OCI-LY1 (cell line): ENCODE data around the gene DPH6.
A peak's percentile ranks its signal among the peaks of the same experiment; 100 is the strongest.

Experiments used
- H2AFZ ChIP-seq: fragments of 200-600 bp; sonication (generic), shearing (Covaris generic); 2 replicates; pipeline ENCODE4 v1.6.0; 2014; ENCODE audit warnings: antibody characterized with exemption, mild to moderate bottlenecking, low read length
- H3F3A ChIP-seq: fragments of 200-600 bp; sonication (generic), shearing (Covaris generic); 2 replicates; pipeline ENCODE4 v1.6.0; 2014; ENCODE audit warnings: mild to moderate bottlenecking, antibody characterized with exemption, low read length, moderate library complexity; ENCODE audit not compliant: insufficient read depth
- H3K27ac ChIP-seq: fragments of 200-600 bp; sonication (generic); 2 replicates; pipeline ENCODE4 v1.5.1; 2014; ENCODE audit warnings: low read length, mixed run types, mild to moderate bottlenecking, low read depth; ENCODE audit not compliant: poor library complexity, severe bottlenecking
- H3K27me3 ChIP-seq: fragments of 200-600 bp; sonication (generic); 2 replicates; pipeline ENCODE4 v1.6.0; 2014; ENCODE audit warnings: antibody characterized with exemption, mild to moderate bottlenecking, low read length, moderate library complexity; ENCODE audit not compliant: insufficient read depth
- H3K36me3 ChIP-seq: fragments of 200-600 bp; sonication (generic); 2 replicates; pipeline ENCODE4 v1.6.1; 2014; ENCODE audit warnings: mild to moderate bottlenecking, antibody characterized with exemption, low read length, moderate library complexity, mixed read lengths; ENCODE audit not compliant: insufficient read depth
- H3K4me1 ChIP-seq: fragments of 200-600 bp; sonication (generic); 2 replicates; pipeline ENCODE4 v1.5.1; 2014; ENCODE audit warnings: mild to moderate bottlenecking, low read length, moderate library complexity; ENCODE audit not compliant: insufficient read depth, severe bottlenecking
- H3K4me2 ChIP-seq: fragments of 200-600 bp; sonication (generic), shearing (Covaris generic); 2 replicates; pipeline ENCODE4 v1.6.1; 2014; ENCODE audit warnings: low read length
- H3K4me3 ChIP-seq: fragments of 200-600 bp; sonication (generic); 2 replicates; pipeline ENCODE4 v1.5.1; 2014; ENCODE audit warnings: low read length, low read depth, mild to moderate bottlenecking, mixed read lengths; ENCODE audit not compliant: poor library complexity, severe bottlenecking
- H3K79me2 ChIP-seq: fragments of 200-600 bp; shearing (Covaris generic); 2 replicates; pipeline ENCODE4 v1.6.1; 2016; ENCODE audit warnings: mixed run types, low read length, mixed read lengths; ENCODE audit not compliant: insufficient read depth
- H3K9ac ChIP-seq: fragments of 200-600 bp; sonication (generic), shearing (Covaris generic); 2 replicates; pipeline ENCODE4 v1.6.1; 2014; ENCODE audit warnings: mild to moderate bottlenecking, low read length, mixed read lengths
- H3K9me2 ChIP-seq: fragments of 200-600 bp; sonication (generic), shearing (Covaris generic); 2 replicates; pipeline ENCODE4 v1.6.1; 2014; ENCODE audit warnings: low read depth, mild to moderate bottlenecking, low read length, mixed read lengths
- H3K9me3 ChIP-seq: fragments of 200-600 bp; shearing (Covaris generic); 2 replicates; pipeline ENCODE4 v1.6.1; 2014; ENCODE audit warnings: low read length, mixed read lengths
- H4K20me1 ChIP-seq: fragments of 200-600 bp; sonication (generic), shearing (Covaris generic); 2 replicates; pipeline ENCODE4 v1.6.0; 2016; ENCODE audit warnings: mild to moderate bottlenecking, low read length; ENCODE audit not compliant: insufficient read depth
- CTCF ChIP-seq: fragments of 200-600 bp; sonication (generic), shearing (Covaris generic); IDR thresholded peaks from 2 replicates; pipeline ENCODE4 v1.5.1; 2017; ENCODE audit warnings: mild to moderate bottlenecking, antibody characterized with exemption, low read length, moderate library complexity, mixed read lengths
- EZH2 ChIP-seq: fragments of 200-600 bp; sonication (generic), shearing (Covaris generic); IDR thresholded peaks from 2 replicates; pipeline ENCODE4 v1.8.0; 2017; ENCODE audit warnings: borderline replicate concordance, mixed run types, mild to moderate bottlenecking, antibody characterized with exemption, low read length, moderate library complexity, mixed read lengths

DPH6 gene

GRCh38 chr15:35522061-35522460 lies 23.9 kb downstream of the DPH6 start:
- no peaks in the 10 kb centered on the region for H3K9me2 ChIP-seq
- no peak overlapping the region for H3K9ac ChIP-seq
- no peaks in the 10 kb centered on the region for H3K36me3 ChIP-seq
- TF ChIP-seq EZH2 (no peak), CTCF (no peak)
- H4K20me1 ChIP-seq, result no peaks in the 10 kb centered on the region
- H3K79me2 ChIP-seq, result no peaks in the 10 kb centered on the region
- no peaks in the 10 kb centered on the region for H3F3A ChIP-seq
- H3K27ac ChIP-seq, result no peak overlapping the region
- no peak overlapping the region for H2AFZ ChIP-seq
- H3K9me3 ChIP-seq, result no peaks in the 10 kb centered on the region
- H3K4me1 ChIP-seq, result no peaks in the 10 kb centered on the region
- no peaks in the 10 kb centered on the region for H3K27me3 ChIP-seq
- no peak overlapping the region for H3K4me3 ChIP-seq
- no peak overlapping the region for H3K4me2 ChIP-seq

GRCh38 chr15:35519541-35520149 lies 26.3 kb downstream of the DPH6 start:
- TF ChIP-seq CTCF (peak; percentile 76), EZH2 (no peak)
- H3K9ac ChIP-seq, result no peak overlapping the region
- H3K36me3 ChIP-seq, result no peaks in the 10 kb centered on the region
- no peaks in the 10 kb centered on the region for H3K27me3 ChIP-seq
- H3K79me2 ChIP-seq, result no peaks in the 10 kb centered on the region
- no peak overlapping the region for H3K27ac ChIP-seq
- no peak overlapping the region for H3K4me2 ChIP-seq
- H3K4me3 ChIP-seq, result no peak overlapping the region
- no peaks in the 10 kb centered on the region for H3K9me3 ChIP-seq
- H3K4me1 ChIP-seq, result no peaks in the 10 kb centered on the region
- no peaks in the 10 kb centered on the region for H4K20me1 ChIP-seq
- no peaks in the 10 kb centered on the region for H3F3A ChIP-seq
- no peak overlapping the region for H2AFZ ChIP-seq
- no peaks in the 10 kb centered on the region for H3K9me2 ChIP-seq

- Histone ChIP-seq H3K4me1 (no peaks in the 10 kb centered on the region), H2AFZ (no peak overlapping the region), H3K27me3 (no peaks in the 10 kb centered on the region), H3K9me3 (no peaks in the 10 kb centered on the region), H3F3A (no peaks in the 10 kb centered on the region), H4K20me1 (no peaks in the 10 kb centered on the region), H3K4me2 (no peak overlapping the region), H3K36me3 (no peaks in the 10 kb centered on the region), H3K79me2 (no peaks in the 10 kb centered on the region), H3K9ac (no peak overlapping the region), H3K9me2 (no peaks in the 10 kb centered on the region), H3K27ac (no peak overlapping the region), H3K4me3 (no peak overlapping the region)
- no peak for TF ChIP-seq CTCF
- TF ChIP-seq EZH2, result no peak
Observed at GRCh38 chr15:35519052-35519451, 26.9 kb downstream of the DPH6 start.
